GM21447 (cell line): ENCODE data around the gene DIP2C.
"Not testable (repeated sequence)": the region's sequence is repeated elsewhere in the genome, so short reads cannot be mapped to it uniquely, and the experiment has no call there.

ENCODE experiments used
- ATAC-seq: cut with Tn5 transposase; IDR thresholded peaks from one replicate; pipeline ENCODE4 v1.9.1; 2021; ENCODE audit not compliant: unreplicated experiment

The DIP2C gene

DNA sequence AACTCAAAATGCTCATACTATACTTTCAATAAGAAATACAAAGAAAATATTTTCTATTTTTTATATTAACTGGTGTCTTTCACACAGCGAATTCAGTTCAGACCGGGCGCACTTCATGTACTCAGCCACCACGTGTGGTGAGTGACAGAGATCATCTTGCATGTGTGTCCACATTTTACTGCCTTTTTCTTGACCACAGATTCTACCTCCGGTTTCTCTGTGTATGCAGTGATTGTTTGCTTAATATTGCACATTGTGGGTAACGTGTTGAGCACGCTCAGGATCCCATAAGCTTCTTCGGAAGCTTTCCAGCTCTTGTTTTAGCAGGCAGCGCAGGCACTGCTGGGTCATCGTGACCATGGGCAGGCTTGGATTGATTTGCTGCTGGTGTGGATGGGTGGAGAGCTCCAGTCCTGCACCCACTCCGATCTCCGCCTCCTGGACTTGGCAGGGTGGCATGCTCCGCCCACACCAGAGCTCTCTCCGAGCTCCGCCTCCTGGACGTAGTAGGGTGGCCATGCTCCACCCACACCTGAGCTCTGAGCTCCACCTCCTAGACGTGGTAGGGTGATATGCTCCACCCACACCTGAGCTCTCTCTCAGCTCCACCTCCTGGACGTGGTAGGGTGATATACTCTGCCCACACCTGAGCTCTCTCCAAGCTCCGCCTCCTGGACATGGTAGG is 253.3 kb downstream of the DIP2C start:
- ATAC-seq: no peak

DNA sequence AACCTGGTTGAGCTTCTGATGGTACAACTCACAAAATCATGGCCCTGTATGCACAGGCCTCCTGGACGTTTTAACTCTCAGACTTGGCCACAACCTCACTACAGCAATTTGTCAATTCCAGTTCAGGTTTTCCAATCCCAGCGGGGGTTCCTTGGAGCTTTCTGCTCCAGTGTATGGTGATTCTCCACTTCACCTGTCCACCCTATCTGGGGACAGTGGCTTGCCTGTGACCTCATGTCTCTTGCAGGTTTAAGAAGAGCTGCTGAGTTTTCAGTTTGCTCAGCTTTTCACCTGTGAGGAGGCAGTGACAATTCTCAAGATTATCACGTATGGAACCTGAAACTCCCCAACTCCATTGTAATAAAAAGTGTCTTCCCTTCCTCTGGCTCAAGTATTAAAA is 254.1 kb downstream of the DIP2C start:
- ATAC-seq: no peak

DNA sequence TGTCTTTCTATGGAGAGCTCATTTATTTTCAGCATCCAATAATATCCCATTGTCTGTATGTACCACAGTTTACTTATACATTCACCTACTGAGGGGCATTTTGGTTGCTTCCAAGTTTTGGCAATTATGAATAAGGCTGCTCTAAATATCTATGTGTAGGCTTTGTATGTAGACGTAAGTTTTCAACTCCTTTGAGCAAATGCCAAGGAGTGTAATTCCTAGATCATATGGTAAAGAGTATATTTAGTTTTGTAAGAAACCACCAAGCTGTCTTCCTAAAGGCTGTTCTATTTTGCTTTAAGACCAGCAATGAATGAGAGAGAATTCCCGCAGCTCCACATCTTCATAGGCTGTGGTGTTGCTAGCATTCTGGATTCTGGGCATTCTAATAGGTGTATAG is 259.8 kb downstream of the DIP2C start:
- ATAC-seq: no peak

DNA sequence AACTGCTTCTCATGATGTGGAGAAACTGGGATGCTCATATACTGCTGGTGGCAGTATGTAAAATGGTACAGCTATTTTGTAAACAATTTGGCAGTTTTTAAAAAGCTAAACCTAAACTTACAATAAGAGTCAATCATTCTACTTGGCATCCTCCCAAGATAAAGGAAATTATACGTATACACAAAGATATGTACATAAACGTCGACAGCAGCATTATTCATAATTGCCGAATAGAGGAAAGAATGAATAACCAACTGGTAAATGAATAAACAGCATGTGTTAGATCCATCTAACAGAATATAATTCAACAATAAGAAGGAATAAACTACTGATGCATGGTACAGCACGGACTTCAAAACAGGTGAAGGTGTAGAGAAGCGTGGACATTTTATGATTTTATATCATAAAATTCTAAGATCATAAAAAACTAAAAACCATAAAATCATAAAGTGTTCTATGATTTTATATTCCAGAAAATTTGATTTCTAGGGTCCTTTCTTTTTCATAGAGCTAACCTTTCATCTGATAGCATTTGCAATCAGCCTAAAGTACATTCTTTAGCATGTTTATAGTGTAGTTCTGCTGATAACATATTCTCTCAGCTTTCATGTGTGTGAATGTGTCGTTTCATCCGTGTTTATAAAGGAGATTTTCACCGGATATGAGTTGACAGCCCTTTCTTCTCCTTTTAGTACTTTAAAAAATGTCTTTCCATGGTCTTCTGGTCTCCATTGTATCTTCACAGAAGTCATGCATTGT is 261.5 kb downstream of the DIP2C start:
- ATAC-seq: no peak

DNA sequence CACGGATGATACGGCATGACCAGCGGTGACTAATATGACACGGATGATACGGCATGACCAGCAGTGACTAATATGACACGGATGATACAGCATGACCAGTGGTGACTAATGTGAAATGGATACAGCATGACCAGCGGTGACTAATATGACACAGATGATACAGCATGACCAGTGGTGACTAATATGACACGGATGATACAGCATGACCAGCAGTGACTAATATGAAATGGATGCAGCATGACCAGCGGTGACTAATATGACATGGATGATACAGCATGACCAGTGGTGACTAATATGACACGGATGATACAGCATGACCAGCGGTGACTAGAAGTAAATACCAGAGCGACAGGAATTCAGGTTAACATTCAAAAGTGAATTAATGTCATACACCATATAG is 264.1 kb downstream of the DIP2C start:
- ATAC-seq: not testable (repeated sequence)

DNA sequence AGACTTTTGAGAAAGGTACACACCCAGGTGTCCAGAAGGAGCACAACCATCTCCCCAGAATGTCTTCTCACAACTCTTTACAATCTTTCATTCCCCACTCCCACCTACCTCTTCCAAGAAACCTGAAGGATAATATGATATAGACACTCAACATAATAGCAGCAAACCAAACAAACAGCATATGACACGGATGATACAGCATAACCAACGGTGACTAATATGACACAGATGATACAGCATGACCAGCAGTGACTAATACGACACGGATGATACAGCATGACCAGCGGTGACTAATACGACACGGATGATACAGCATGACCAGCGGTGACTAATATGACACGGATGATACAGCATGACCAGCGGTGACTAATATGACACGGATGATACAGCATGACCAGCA is 264.7 kb downstream of the DIP2C start:
- ATAC-seq: not testable (repeated sequence)

DNA sequence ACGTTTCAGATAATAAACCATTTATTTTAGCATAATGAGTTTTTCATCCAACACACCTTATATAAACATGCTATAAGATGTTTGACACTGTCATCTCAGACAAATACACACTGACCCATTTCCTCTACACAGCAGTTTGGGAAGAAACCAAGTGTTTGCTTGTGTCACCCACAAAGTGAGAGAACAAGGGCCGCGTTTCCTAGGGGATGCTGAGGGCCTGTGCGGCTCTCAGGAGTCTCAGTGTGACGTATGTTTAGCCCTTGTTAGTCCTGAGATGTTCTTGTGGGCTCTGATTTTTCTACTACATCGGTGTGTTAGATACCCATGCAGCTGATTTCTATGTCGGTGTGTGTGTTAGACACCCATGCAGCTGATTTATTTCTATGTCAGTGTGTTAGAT is 266.3 kb downstream of the DIP2C start:
- no peak for ATAC-seq

DNA sequence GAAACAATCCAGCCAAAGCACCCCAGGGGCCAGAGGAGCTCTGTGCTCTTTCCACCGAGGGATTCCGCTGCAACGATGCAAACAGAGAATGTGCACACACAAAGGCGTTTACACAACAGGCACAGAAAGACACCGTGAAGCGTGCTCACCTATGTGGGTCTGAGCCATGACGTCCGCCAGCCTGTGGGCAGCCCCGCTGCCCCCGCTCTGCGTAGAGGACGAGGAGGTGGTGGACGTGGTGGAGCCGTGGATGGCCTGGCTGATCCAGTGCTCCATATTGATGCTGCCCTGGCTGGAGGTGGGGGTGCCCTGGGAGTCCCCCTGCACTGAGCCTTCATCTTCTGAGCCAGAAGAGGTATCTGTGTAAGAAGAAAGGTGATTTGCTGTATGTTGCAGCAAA is 266.8 kb downstream of the DIP2C start:
- ATAC-seq: no peak

DNA sequence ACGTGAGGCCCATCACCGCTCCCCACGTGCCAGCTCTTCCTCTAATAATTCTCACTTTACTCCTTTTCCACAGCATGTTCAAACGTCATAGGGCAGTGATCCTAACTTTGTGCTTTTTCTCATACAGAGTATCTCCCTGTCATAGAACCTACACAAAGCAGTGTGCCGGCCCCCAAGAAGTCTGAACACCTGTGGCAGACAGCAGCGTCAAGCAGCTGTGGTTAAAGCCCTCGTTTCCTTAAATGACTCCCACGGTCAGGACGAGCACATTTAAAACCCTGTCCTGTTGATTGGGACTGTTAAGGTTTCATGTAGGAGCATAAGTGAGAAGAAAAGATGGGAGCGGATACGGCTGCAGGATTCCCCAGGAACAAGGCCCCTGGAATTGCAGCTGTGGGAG is 267.2 kb downstream of the DIP2C start:
- no peak for ATAC-seq

DNA sequence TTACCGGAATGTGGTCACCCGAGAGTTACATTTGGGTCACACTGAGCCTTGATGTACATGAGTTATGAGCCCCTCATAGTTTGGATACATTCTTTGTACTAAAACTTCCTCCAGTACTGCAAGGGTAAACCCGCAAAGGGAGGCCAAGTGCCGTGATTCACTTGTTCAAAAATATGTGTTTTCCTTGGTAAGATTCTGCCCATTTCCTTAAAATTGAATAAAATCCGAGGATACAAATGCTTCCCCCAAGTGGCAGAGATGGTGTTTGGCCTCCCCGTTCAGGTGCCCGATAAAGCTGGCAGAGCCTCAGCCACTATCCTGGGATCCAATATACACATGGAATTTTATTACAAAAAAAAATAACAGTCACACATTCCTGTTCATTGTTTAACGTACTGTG is 268.3 kb downstream of the DIP2C start:
- ATAC-seq: no peak

DNA sequence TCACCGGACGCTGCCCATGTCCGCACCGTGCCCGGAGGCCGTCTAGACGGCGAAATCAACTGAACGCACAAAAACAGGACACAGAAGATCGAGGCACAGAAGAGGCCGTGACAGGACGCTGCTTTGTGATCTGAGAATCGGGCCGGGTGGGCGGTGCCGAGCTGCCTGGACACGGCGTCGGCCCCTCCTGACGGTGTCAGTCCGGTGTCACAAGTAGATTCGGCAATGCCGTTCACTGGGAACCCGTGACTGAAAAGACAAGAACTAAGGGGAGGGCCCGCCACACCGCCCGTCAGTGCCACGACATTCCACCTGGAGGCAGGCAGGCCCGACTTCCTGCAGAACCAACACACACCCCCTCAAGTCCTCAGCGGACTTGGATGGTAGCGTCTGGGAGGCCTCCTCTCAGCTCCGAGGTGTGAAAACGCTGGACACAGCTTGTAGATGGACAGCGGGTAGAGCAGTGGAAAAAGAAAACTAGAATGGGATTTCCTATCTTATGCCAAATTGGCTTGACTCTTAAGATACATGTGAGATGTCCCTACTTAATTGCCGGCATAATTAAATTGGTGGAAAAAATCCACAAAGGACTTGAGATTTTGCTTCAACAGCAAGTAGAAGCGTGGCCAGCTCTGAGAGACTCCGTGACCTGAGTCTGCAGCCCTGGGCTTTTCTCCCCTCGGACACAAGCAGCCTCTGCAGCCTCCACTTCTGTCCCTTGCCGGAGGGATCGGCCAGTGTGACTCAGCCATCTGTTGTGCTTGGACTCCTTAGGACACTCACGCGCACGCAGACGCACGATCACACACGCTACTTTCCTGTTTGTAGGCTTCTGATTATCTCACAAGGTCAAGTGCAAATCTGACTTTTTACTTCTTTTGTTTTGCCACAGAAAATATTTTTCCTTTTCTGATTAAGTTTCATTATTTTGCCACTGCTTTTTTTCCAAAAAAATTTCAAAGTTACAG is 269.0 kb downstream of the DIP2C start:
- ATAC-seq: no peak

DNA sequence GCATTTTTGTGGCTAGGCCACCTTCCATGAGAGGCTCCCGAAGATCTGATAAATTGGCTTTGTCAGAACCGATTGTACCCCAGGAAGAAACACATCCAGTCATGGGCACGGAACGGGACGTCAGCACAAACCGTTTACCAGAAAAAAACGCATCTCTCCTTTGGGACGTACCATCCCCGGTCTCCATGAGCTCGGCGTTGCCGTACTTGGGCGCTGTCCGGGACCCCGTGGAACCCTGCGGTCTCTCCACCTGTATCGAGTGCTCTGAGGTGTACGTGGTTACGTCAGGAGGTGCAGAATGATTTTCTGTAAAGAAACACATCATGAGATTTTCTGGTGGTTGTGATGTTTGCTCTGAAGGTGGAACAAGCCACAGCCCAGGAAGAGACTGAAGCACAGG is 270.6 kb downstream of the DIP2C start:
- ATAC-seq: no peak

DNA sequence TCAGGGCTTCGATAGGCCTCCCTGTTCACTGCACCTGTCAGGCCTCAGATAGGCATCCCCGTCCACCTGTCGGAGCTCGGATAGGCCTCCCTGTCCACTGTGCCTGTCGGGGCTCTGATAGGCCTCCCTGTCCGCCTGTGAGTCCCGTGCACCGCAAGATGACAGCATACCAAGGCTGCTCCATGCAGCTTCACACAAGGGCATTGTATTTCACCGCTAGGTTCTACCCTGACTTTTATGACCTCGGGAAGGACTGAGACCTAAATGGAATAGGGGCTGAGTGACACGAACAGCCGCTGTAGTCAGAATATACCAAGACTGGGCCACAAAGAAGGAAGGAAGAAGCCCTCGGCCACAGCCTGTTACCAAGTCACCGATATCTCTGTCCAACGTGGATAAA is 271.2 kb downstream of the DIP2C start:
- ATAC-seq: no peak

DNA sequence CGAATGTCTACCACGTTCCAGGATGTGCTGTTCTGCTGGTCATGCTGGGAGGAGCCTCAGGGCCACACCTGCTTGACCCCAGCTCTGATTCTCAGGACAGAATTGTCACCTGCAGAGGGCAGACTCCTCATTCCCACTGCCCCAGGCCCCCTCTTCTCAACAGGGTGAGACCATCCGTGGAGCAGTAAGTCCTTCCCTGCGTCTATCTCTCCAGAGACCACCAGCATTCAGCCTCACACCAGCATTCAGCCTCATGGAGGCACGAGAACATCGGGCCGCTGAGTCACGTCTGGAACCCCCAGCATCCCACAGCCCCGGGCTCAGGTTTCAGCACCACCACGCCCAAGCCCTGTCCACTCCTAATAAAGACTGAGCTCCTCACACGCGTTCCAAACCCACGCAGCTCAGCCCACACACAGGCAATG is 273.4 kb downstream of the DIP2C start:
- no peak for ATAC-seq

DNA sequence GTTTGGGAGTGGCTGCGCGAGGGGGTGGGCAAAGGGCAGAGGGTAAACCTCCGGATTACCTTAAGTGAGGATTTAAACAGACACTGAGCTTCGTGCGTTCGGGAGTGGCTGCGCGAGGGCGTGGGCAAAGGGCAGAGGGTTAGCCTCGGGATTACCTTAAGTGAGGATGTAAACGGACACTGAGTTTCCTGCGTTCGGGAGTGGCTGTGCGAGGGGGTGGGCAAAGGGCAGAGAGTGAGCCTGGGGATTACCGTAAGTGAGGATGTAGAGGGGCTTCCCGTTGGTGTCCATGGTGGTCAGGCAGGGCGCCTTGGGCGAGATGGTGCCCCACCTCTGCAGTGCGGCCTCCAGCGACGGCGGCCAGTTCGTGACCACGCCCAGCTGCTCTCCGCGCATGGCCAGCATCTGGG is 275.8 kb downstream of the DIP2C start:
- ATAC-seq: no peak

DNA sequence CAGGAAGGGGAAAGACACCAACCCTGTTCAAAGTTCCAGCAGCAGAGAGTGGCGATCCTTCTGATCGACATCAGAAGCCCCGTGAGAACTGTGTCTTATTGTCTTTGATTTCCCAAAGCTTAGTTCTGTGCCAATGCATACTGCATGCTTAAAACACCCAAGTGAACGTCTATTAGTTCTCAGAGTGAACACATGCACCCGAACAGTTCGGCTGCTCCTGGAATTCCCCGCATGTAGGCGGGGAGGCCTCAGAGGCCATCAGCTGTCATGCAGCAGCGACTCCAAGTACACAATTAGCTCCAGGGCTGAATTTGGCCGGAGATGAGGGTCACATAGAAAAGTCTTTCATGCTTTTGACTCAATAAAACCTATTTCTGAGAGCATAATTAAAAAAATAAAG is 277.4 kb downstream of the DIP2C start:
- no peak for ATAC-seq

DNA sequence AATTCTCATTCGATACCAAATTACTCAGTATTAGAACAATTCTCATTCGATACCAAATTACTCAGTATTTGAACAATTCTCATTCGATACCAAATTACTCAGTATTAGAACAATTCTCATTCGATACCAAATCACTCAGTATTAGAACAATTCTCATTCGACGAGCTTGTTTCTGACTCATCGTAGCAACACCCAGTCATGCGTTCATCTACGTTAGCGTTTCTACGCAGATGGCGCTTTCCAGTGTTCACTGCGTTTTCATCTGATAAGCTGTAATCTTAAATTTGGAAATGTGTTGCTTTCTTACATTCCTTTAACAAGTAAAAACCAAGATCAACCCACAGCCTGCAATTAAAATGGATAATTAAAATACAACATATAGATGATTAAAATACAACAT is 277.9 kb downstream of the DIP2C start:
- no peak for ATAC-seq

DNA sequence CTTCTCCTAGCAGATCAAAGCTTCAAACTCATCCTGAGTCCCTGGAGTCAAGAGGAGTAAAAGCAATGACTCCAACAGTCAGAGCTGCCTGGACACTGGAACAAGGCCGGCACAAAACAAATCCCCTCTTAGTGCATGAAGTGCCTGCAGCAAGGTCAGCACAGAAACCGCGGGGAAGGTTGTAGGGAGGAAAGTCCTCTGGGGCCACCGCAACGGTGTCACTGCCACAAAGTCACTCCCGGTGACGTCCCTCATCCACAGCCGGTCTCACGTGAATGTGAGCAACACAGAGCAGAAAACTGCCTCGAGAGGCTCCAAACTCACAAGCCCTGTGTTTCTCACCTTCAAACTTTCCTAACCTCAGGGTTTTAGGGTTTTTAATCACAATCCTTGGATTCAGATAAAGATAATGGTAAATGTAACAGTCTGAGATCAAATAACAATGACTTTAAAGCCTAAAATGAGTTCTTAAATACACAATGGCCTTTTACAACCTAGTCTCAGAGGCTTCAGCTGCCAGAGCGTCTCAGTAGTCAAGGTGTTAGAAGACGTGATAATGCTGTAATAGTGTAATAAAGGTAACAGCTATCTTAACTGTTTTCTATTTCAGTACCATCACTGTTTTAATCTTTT is 279.9 kb downstream of the DIP2C start:
- no peak for ATAC-seq

DNA sequence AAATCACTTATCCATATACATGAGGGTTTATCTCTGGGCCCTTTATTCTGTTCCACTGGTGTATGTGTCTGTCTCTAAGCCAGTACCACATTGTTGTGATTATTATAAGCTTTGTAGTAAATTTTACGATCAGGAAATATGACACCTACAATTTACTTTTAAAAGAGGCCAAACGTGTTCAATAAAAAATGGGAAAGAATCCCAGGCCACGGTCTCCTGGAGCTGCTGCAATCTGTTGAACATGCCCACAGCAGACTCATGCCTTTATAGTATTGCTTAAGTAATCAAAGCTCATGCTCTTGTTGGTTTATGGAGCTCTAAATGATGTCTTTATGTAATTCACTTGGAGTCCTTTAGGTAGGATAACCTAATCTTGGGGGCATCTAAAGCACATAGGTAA is 281.2 kb downstream of the DIP2C start:
- no peak for ATAC-seq

DNA sequence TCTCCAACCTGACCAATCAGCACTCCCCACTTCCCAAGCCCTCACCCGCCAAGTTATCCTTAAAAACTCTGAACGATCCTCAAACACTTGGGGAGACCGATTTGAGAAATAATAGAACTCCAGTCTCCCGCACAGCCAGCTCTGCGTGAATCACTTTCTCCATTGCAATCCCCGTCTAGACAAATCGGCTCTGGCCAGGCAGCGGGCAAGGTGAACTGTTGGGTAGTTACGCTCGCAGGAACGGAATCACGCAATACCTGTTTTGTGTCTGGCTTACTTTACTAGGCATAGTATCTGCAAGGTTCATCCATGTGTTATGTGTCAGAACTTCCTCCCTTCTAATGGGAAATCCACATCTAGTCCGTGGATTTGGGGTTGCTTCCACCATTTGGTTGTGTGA is 282.5 kb downstream of the DIP2C start:
- ATAC-seq: no peak

DNA sequence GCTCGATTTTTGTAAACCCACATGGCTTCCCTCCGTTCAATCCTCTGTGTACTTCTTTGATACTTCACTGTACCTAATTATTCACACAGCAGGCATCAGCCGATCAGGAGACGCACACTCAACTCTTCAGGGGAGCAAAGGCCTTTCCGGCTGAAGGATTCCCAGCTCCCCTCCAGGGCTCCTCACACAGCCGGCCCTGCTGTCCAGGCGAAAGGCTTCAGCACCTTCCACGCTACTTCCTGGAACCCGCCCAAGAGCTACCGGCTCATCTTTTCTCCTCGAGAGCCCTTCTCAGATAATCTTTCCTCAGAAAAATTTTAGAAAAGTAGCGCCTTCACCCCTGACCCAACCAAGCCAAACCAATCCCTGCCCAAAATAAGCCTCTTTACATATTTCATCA is 283.8 kb downstream of the DIP2C start:
- ATAC-seq: no peak
